Hepatocyte (in vitro differentiated cells): ENCODE measurements around the gene KNCN. TPM values are rescaled to one million over a fixed set of nuclear protein-coding genes. Genes with fewer than 3 reads are reported as not detected.

ENCODE experiments used
- DNase-seq: peaks from one replicate; pipeline ENCODE4 v3.0.0-alpha.2; 2016; ENCODE audit warnings: low spot score
- H2AFZ ChIP-seq: fragments of 200-600 bp; sonication (generic); 2 replicates; pipeline ENCODE4 v1.6.0; 2016; ENCODE audit warnings: antibody characterized with exemption, mild to moderate bottlenecking
- H3K27ac ChIP-seq: fragments of 200-600 bp; sonication (generic); 2 replicates; pipeline ENCODE4 v1.5.1; 2016; ENCODE audit warnings: mild to moderate bottlenecking
- H3K27me3 ChIP-seq: fragments of 200-600 bp; sonication (generic); 2 replicates; pipeline ENCODE4 v1.6.1; 2016
- H3K36me3 ChIP-seq: fragments of 200-600 bp; sonication (generic); replicated peaks from 2 replicates; pipeline ENCODE4 v1.5.1; 2016; ENCODE audit warnings: low read depth; ENCODE audit not compliant: insufficient read depth
- H3K4me1 ChIP-seq: fragments of 200-600 bp; sonication (generic); 2 replicates; pipeline ENCODE4 v1.5.1; 2016; ENCODE audit warnings: mild to moderate bottlenecking, moderate library complexity; ENCODE audit not compliant: insufficient read depth
- H3K4me2 ChIP-seq: fragments of 200-600 bp; sonication (generic); 2 replicates; pipeline ENCODE4 v1.6.0; 2016
- H3K4me3 ChIP-seq: fragments of 200-600 bp; sonication (generic); 2 replicates; pipeline ENCODE4 v1.5.1; 2016; ENCODE audit warnings: mild to moderate bottlenecking
- H3K79me2 ChIP-seq: fragments of 200-600 bp; sonication (generic); 2 replicates; pipeline ENCODE4 v1.6.0; 2017; ENCODE audit warnings: mild to moderate bottlenecking
- H3K9me2 ChIP-seq: fragments of 200-600 bp; sonication (generic); replicated peaks from 2 replicates; pipeline ENCODE4 v1.6.0; 2017; ENCODE audit warnings: mild to moderate bottlenecking; ENCODE audit not compliant: insufficient read depth
- H3K9me3 ChIP-seq: fragments of 200-600 bp; sonication (generic); 2 replicates; pipeline ENCODE4 v1.5.1; 2016; ENCODE audit warnings: low read depth, mild to moderate bottlenecking
- H4K20me1 ChIP-seq: fragments of 200-600 bp; sonication (generic); 2 replicates; pipeline ENCODE4 v1.6.0; 2016; ENCODE audit warnings: mild to moderate bottlenecking; ENCODE audit not compliant: insufficient read depth, poor library complexity, severe bottlenecking
- EZH2 ChIP-seq: fragments of 200-600 bp; sonication (generic); IDR thresholded peaks from 2 replicates; pipeline ENCODE4 v1.6.1; 2016; ENCODE audit warnings: antibody characterized with exemption, mild to moderate bottlenecking, borderline replicate concordance
- EZH2phosphoT487 ChIP-seq: fragments of 200-600 bp; sonication (generic); IDR thresholded peaks from one replicate; pipeline ENCODE4 v1.6.1; 2018; ENCODE audit warnings: antibody characterized with exemption, mild to moderate bottlenecking, low read depth, moderate library complexity; ENCODE audit not compliant: unreplicated experiment, severe bottlenecking
- WGBS: methylation state at CpG from one replicate; pipeline ENCODE4 v1.1.6; 2016; ENCODE audit warnings: low lambda C conversion rate; ENCODE audit errors: missing lambda C conversion rate; 5-methylcytosine and 5-hydroxymethylcytosine counted together
- polyA plus RNA-seq: library from polyadenylated mRNA; unstranded; fragments of >200 nt; fragmentation: Nextera tagmentation; extraction: Ambion mirVana; gene quantifications from 2 replicates; pipeline ENCODE4 v1.2.1, GENCODE V29; 2016
- total RNA-seq: library from RNA; depleted of rRNA; stranded (reverse); fragments of >200 nt; gene quantifications from 2 replicates; pipeline ENCODE4 v1.2.3, GENCODE V29; 2014
- TF ChIP-seq, protein P1 (sequence below): fragments of 200-600 bp; sonication (generic); IDR thresholded peaks from 2 replicates; pipeline ENCODE4 v1.5.1; 2016; ENCODE audit warnings: antibody characterized with exemption, mild to moderate bottlenecking; ENCODE audit not compliant: poor library complexity

The KNCN gene
- total and polyA plus RNA-seq, 2 experiments from 2014 or later: not detected

DNA sequence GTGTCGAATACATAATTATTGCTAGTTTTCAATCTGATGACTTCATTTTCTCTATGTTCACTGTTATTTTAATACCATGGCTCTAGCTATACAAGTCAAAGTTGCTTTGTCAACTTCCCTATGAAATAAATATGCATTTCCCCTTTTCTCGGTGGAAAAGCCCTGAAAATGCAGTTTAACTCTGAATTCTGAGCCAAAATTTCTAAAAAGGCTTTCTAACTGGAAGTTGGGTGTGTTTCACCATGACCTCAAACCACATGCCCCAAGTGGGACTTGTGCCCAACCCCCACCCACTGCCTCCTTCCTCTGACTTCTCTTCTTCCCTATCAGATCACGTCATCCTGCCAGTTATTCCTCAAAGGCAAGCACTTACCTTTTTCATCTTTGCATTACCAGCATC, 43.7 kb upstream of the KNCN start:
- Histone ChIP-seq H3K27me3 (no peaks in the 10 kb centered on the region), H3K4me1 (no peaks in the 10 kb centered on the region), H3K36me3 (no peaks in the 10 kb centered on the region), H3K79me2 (peaks cover 9% of the 10 kb centered on the region), H2AFZ (no peak overlapping the region), H3K9me3 (no peaks in the 10 kb centered on the region), H3K27ac (no peak overlapping the region), H3K9me2 (no peaks in the 10 kb centered on the region), H4K20me1 (no peaks in the 10 kb centered on the region), H3K4me2 (no peak overlapping the region), H3K4me3 (no peak overlapping the region)
- no peak for DNase-seq
- 95% methylated on average over 3 of the region's 3 CpGs for WGBS
- TF ChIP-seq, protein P1, sequence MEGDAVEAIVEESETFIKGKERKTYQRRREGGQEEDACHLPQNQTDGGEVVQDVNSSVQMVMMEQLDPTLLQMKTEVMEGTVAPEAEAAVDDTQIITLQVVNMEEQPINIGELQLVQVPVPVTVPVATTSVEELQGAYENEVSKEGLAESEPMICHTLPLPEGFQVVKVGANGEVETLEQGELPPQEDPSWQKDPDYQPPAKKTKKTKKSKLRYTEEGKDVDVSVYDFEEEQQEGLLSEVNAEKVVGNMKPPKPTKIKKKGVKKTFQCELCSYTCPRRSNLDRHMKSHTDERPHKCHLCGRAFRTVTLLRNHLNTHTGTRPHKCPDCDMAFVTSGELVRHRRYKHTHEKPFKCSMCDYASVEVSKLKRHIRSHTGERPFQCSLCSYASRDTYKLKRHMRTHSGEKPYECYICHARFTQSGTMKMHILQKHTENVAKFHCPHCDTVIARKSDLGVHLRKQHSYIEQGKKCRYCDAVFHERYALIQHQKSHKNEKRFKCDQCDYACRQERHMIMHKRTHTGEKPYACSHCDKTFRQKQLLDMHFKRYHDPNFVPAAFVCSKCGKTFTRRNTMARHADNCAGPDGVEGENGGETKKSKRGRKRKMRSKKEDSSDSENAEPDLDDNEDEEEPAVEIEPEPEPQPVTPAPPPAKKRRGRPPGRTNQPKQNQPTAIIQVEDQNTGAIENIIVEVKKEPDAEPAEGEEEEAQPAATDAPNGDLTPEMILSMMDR: no peak
- no peak for TF ChIP-seq EZH2phosphoT487
- TF ChIP-seq EZH2: no peak

DNA sequence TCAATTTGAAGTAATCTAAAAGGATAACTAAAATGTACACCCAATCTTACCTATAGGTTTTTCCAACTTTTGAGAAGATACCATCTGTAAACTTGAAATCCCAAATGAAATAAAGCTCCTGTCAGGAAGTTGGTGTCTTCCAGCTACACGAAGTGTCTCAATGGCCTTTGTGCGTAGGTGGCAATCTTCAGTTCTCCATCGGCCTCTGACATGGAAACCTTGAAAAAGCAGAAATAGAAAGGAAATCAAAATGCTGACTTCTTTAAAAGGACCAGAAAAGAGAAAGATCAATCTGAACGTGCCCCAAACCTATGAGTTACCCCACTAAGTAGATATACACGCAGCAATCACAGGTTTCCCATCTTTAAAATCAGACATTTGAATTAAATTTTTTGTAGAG, 42.6 kb upstream of the KNCN start:
- no peaks in the 10 kb centered on the region for H3K9me3 ChIP-seq
- H4K20me1 ChIP-seq: no peaks in the 10 kb centered on the region
- H3K27ac ChIP-seq: no peak overlapping the region
- DNase-seq: no peak
- H3K27me3 ChIP-seq: no peaks in the 10 kb centered on the region
- TF ChIP-seq EZH2 (no peak), EZH2phosphoT487 (no peak)
- TF ChIP-seq, protein P1: no peak
- H3K4me2 ChIP-seq: no peak overlapping the region
- H3K79me2 ChIP-seq: peaks cover 8% of the 10 kb centered on the region
- 95% methylated on average over 5 of the region's 5 CpGs for whole genome bisulfite sequencing
- H3K36me3 ChIP-seq: no peaks in the 10 kb centered on the region
- H3K4me3 ChIP-seq: no peak overlapping the region
- H2AFZ ChIP-seq: no peak overlapping the region
- H3K4me1 ChIP-seq: no peaks in the 10 kb centered on the region
- no peaks in the 10 kb centered on the region for H3K9me2 ChIP-seq

DNA sequence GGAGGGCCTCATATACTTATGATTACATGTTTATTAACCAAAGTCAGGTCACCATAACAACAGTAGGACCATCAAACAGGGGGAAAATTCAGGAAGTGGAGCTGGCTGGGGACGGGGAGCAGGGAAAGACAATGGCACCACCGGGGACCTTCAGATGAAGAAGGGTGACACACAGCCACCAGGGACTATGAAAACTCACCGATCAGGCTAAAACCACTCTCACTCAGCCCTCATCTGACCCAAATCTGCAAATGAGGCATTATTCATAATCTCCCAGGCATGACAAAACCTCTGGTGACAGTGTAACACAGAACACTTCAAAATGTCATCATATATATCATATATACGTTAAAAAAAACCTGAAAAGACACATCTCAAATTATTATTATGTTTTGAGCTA, 41.4 kb upstream of the KNCN start:
- Histone ChIP-seq H4K20me1 (no peaks in the 10 kb centered on the region), H3K9me3 (no peaks in the 10 kb centered on the region), H3K4me2 (no peak overlapping the region), H3K27me3 (no peaks in the 10 kb centered on the region), H2AFZ (no peak overlapping the region), H3K79me2 (peaks cover 2% of the 10 kb centered on the region), H3K27ac (no peak overlapping the region), H3K4me1 (no peaks in the 10 kb centered on the region), H3K4me3 (no peak overlapping the region), H3K9me2 (no peaks in the 10 kb centered on the region), H3K36me3 (no peaks in the 10 kb centered on the region)
- 93% methylated on average over 4 of the region's 4 CpGs for WGBS
- no peak for DNase-seq
- TF ChIP-seq EZH2phosphoT487 (no peak), EZH2 (no peak)
- TF ChIP-seq, protein P1: no peak

DNA sequence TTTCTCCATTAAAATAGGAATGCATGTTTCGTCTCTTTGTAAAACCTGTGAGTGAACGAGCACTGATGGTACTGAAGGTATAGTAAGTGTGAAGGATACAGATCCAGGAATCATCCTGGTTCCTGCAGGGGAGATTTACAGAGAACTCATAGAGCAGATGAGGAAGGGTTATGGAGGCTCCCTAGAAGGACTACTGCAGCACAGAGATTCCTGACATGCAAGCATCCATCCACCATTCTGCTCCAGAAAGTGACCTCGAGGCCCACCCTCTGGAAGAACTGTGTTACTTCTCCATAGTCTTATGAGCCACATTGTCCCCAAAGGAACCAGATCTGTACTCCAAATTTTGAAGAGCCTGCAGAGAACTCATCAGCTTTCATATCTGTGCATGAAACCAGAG, 38.1 kb upstream of the KNCN start:
- no peak for DNase-seq
- 96% methylated on average over 3 of the region's 3 CpGs for WGBS
- H3K79me2 ChIP-seq: no peaks in the 10 kb centered on the region
- H3K36me3 ChIP-seq: no peaks in the 10 kb centered on the region
- no peaks in the 10 kb centered on the region for H3K9me2 ChIP-seq
- no peak overlapping the region for H3K4me2 ChIP-seq
- no peaks in the 10 kb centered on the region for H3K4me1 ChIP-seq
- TF ChIP-seq, protein P1: no peak
- TF ChIP-seq EZH2 (no peak), EZH2phosphoT487 (no peak)
- H4K20me1 ChIP-seq: no peaks in the 10 kb centered on the region
- H2AFZ ChIP-seq: no peak overlapping the region
- H3K4me3 ChIP-seq: no peak overlapping the region
- H3K27ac ChIP-seq: no peak overlapping the region
- H3K27me3 ChIP-seq: no peaks in the 10 kb centered on the region
- H3K9me3 ChIP-seq: no peaks in the 10 kb centered on the region
